KMS-11 (cell line): ENCODE measurements around the gene TUFM.

ENCODE experiments used
- H2AFZ ChIP-seq: fragments of 200-600 bp; sonication (generic); 2 replicates; pipeline ENCODE4 v1.6.1; 2016; ENCODE audit warnings: antibody characterized with exemption, mixed run types, low read depth
- H3K27ac ChIP-seq: fragments of 200-600 bp; sonication (generic); 2 replicates; pipeline ENCODE4 v1.6.1; 2016; ENCODE audit warnings: mild to moderate bottlenecking, mixed run types
- H3K27me3 ChIP-seq: fragments of 200-600 bp; sonication (generic); 2 replicates; pipeline ENCODE4 v1.6.1; 2017; ENCODE audit warnings: mild to moderate bottlenecking, low read depth, mixed run types, moderate library complexity; ENCODE audit not compliant: insufficient read depth
- H3K36me3 ChIP-seq: fragments of 200-600 bp; sonication (generic); 2 replicates; pipeline ENCODE4 v1.6.1; 2017; ENCODE audit warnings: mild to moderate bottlenecking, mixed run types; ENCODE audit not compliant: insufficient read depth
- H3K4me1 ChIP-seq: fragments of 200-600 bp; sonication (generic); 2 replicates; pipeline ENCODE4 v1.6.1; 2016; ENCODE audit warnings: mild to moderate bottlenecking, low read depth, mixed run types; ENCODE audit not compliant: poor library complexity, severe bottlenecking
- H3K4me2 ChIP-seq: fragments of 200-600 bp; sonication (generic); 2 replicates; pipeline ENCODE4 v1.7.0; 2016; ENCODE audit warnings: mild to moderate bottlenecking, mixed run types
- H3K4me3 ChIP-seq: fragments of 200-600 bp; sonication (generic); IDR thresholded peaks from 2 replicates; pipeline ENCODE4 v1.6.1; 2017; ENCODE audit warnings: low read depth, low read length, mixed read lengths; ENCODE audit not compliant: insufficient read depth
- H3K79me2 ChIP-seq: fragments of 200-600 bp; sonication (generic); 2 replicates; pipeline ENCODE4 v1.6.1; 2016; ENCODE audit warnings: low read depth, mixed run types; ENCODE audit not compliant: insufficient read depth
- H3K9ac ChIP-seq: fragments of 200-600 bp; sonication (generic); 2 replicates; pipeline ENCODE4 v1.6.1; 2016; ENCODE audit warnings: mild to moderate bottlenecking, mixed run types
- H4K20me1 ChIP-seq: fragments of 200-600 bp; sonication (generic); 2 replicates; pipeline ENCODE4 v1.6.1; 2016; ENCODE audit warnings: mild to moderate bottlenecking, mixed run types; ENCODE audit not compliant: insufficient read depth
- TF ChIP-seq, protein P1 (sequence below): fragments of 200-600 bp; sonication (generic); conservative IDR thresholded peaks from 2 replicates; pipeline ENCODE4 v1.6.1; 2017; ENCODE audit warnings: low read depth, mild to moderate bottlenecking, antibody characterized with exemption, low read length, moderate library complexity, mixed read lengths

The TUFM gene

DNA sequence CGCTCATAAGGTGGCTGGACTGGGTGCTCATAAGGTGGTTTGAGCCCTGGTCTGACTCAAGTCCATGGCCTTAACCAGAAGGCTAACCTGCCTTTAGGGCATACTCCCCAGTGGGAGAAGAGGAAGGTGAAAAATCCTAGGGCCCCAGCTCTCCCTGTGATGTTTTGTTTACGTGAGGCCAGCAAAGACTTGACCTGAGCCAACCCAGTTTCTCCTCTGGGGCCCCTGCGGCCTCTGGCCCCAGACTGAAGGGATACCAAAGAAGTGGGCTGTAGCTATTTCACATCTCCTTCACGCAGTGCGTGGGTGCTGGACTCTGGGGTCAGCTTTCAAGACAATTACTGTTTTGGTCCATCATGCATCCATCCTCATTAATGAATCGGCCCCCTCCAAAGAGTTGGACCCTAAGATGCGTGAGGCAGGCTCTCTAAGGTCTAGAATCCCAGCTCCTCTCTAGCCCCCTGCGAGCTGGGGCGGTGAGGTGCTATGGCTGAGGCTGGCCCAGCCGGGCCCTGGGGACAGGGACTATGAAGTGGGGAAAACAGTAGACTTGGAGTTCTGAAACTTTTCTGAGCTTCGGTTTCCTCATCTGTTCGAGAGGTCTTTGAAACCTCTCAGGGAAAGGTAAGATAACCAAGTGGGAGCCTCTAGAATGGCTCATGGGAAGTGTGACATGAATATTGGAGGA lies 19.0 kb upstream of the TUFM start:
- H3K4me3 ChIP-seq = no peak overlapping the region
- peaks cover 20% of the 10 kb centered on the region for H3K4me1 ChIP-seq
- TF ChIP-seq, protein P1, sequence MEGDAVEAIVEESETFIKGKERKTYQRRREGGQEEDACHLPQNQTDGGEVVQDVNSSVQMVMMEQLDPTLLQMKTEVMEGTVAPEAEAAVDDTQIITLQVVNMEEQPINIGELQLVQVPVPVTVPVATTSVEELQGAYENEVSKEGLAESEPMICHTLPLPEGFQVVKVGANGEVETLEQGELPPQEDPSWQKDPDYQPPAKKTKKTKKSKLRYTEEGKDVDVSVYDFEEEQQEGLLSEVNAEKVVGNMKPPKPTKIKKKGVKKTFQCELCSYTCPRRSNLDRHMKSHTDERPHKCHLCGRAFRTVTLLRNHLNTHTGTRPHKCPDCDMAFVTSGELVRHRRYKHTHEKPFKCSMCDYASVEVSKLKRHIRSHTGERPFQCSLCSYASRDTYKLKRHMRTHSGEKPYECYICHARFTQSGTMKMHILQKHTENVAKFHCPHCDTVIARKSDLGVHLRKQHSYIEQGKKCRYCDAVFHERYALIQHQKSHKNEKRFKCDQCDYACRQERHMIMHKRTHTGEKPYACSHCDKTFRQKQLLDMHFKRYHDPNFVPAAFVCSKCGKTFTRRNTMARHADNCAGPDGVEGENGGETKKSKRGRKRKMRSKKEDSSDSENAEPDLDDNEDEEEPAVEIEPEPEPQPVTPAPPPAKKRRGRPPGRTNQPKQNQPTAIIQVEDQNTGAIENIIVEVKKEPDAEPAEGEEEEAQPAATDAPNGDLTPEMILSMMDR = no peak
- peaks cover 26% of the 10 kb centered on the region for H3K79me2 ChIP-seq
- H3K36me3 ChIP-seq = no peaks in the 10 kb centered on the region
- H4K20me1 ChIP-seq = no peaks in the 10 kb centered on the region
- H3K27ac ChIP-seq = peak overlapping the region; percentile 79; the same call in 1 of the 2 replicates
- peak overlapping the region; percentile 83 for H3K4me2 ChIP-seq
- H3K27me3 ChIP-seq = no peaks in the 10 kb centered on the region
- no peak overlapping the region for H3K9ac ChIP-seq
- no peak overlapping the region for H2AFZ ChIP-seq

DNA sequence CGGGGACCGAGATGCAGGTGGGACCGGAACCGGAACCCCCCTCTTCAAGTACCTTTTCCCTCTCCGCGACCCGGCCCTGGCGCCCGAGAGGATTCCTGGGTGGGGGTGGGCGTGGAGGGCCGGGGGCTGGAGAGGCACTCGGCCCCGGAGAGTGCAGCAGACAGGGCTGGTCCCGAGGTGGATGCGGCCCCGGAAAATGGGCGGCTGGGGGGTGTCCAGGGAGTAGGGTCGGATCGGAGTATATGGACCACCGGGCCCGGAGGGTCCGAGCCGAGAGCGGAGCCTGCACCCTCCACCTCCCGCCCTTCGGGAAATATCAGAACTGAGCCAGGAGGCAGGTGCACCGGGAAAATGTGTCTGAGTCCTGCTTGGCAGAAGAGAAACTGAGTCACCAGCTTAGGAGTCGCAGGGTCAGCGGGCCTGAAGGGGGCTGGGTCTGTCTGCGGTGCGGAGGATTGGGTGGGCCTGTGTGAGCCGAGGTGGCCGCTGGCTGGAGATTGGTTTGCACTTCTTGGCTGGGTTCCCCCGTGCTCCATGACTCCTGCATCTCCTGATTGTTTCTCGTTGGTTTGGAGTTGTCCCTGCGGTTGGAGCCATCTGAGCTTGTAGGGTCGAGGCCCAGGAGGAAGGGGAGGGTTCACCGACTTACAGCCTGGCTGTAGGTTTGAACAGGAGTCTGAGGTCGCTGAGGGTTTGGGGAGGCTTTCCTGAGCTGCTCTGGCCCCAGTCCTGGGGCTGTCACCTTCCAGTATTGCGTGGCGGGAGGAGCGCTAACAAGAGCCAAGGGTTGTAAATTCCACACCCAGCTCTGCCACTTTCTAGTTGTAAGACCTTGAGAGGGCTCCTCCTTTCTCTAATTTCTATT lies 18.0 kb upstream of the TUFM start:
- Histone ChIP-seq H3K27ac (peak overlapping the region; percentile 79), H3K4me2 (peak overlapping the region; percentile 83), H4K20me1 (no peaks in the 10 kb centered on the region), H3K4me1 (peaks cover 20% of the 10 kb centered on the region), H3K27me3 (no peaks in the 10 kb centered on the region), H3K36me3 (no peaks in the 10 kb centered on the region), H3K4me3 (peak overlapping the region; percentile 59), H3K9ac (peak overlapping the region; percentile 88), H3K79me2 (peaks cover 26% of the 10 kb centered on the region), H2AFZ (peak overlapping the region; percentile 94)
- TF ChIP-seq, protein P1 = no peak

GRCh38 chr16:28859326-28859725 lies 13.2 kb upstream of the TUFM start:
- no peak overlapping the region for H3K9ac ChIP-seq
- no peaks in the 10 kb centered on the region for H3K27me3 ChIP-seq
- H3K79me2 ChIP-seq = peaks cover 14% of the 10 kb centered on the region; the same call in 1 of the 2 replicates
- no peaks in the 10 kb centered on the region for H3K36me3 ChIP-seq
- no peak overlapping the region for H3K4me2 ChIP-seq
- peaks cover 12% of the 10 kb centered on the region for H3K4me1 ChIP-seq
- H3K27ac ChIP-seq = no peak overlapping the region
- no peak overlapping the region for H3K4me3 ChIP-seq
- no peaks in the 10 kb centered on the region for H4K20me1 ChIP-seq
- TF ChIP-seq, protein P1 = no peak
- no peak overlapping the region for H2AFZ ChIP-seq

DNA sequence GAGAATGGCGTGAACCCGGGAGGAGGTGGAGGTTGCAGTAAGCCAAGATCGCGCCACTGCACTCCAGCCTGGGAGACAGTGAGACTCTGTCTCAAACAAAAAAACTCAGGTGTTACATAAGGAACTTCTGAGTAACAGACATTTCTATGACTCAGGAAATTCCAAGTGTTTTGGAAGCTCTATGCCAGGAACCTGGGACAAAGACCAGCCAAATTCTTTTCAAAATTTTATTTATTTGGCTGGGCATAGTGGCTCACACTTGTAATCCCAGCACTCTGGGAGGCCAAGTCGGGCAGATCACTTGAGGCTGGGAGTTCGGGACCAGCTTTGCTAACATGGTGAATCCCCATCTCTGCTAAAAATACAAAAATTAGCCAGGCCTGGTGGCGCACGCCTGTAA lies 12.3 kb upstream of the TUFM start:
- Histone ChIP-seq H3K4me3 (no peak overlapping the region), H3K27me3 (no peaks in the 10 kb centered on the region), H3K9ac (no peak overlapping the region), H4K20me1 (no peaks in the 10 kb centered on the region), H3K79me2 (0 out of 2 replicates have a peak, but pooled peaks cover 9% of the 10 kb centered on the region), H3K4me1 (peaks cover 10% of the 10 kb centered on the region), H3K27ac (no peak overlapping the region), H3K36me3 (no peaks in the 10 kb centered on the region), H2AFZ (no peak overlapping the region), H3K4me2 (no peak overlapping the region)
- TF ChIP-seq, protein P1 = no peak
